ENCODE results near the gene WWTR1.

Gene WWTR1

DNA sequence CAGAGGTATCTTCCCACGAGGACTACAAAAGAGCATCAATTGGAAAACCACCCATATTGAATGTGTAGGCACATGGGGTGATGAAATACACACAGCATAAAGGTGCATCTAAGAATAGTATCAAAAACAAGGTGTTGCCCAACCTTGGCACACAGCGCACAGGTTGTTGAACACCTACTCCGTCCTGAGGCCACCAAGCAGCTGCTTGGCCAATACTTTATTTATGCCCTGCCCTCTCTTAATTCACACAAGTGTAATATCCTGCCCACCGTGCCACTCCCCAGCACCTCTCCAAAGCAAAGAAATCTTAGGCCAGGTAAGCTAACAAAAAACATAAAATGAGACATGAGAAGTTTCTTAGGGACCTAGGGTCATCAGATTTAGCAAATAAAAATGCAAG, 31.2 kb downstream of the WWTR1 start:
- no peak for DNase-seq (ENCODE audit: low read depth)
- H3K4me3 ChIP-seq (ENCODE audit: low read depth, low read length) = no peak overlapping the region
- no peak for TF ChIP-seq MYC (IDR thresholded peaks at IDR 0.05; ENCODE audit: low read depth, low read length)
- no peak for TF ChIP-seq POLR2A (IDR thresholded peaks at IDR 0.05; ENCODE audit: extremely low read depth, insufficient read length)
- TF ChIP-seq, protein P1, sequence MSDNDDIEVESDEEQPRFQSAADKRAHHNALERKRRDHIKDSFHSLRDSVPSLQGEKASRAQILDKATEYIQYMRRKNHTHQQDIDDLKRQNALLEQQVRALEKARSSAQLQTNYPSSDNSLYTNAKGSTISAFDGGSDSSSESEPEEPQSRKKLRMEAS (IDR thresholded peaks at IDR 0.05; ENCODE audit: low read depth, low read length) = no peak

DNA sequence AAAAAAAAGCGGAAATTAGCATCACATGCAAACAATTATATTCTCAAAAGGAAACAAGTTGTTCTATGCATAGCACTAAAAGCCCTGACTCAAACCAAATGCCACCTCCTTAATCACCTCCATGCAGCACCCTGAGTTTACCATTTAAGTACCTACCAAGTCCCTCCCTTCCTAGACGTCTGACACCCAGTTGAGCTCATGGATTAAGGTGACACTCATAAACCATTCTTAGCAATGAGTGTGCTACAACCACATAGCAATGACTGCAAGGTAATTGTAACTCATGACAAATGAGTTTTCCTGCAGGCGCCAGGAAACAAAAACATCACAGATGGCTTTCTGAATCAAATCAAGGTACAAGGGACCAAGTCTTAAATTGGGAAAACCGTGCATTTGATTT, 32.0 kb downstream of the WWTR1 start:
- no peak overlapping the region for H3K4me3 ChIP-seq (ENCODE audit: low read depth, low read length)
- DNase-seq (ENCODE audit: low read depth) = no peak
- TF ChIP-seq, protein P1 (IDR thresholded peaks at IDR 0.05; ENCODE audit: low read depth, low read length) = no peak
- no peak for TF ChIP-seq POLR2A (IDR thresholded peaks at IDR 0.05; ENCODE audit: extremely low read depth, insufficient read length)
- TF ChIP-seq, protein P2, sequence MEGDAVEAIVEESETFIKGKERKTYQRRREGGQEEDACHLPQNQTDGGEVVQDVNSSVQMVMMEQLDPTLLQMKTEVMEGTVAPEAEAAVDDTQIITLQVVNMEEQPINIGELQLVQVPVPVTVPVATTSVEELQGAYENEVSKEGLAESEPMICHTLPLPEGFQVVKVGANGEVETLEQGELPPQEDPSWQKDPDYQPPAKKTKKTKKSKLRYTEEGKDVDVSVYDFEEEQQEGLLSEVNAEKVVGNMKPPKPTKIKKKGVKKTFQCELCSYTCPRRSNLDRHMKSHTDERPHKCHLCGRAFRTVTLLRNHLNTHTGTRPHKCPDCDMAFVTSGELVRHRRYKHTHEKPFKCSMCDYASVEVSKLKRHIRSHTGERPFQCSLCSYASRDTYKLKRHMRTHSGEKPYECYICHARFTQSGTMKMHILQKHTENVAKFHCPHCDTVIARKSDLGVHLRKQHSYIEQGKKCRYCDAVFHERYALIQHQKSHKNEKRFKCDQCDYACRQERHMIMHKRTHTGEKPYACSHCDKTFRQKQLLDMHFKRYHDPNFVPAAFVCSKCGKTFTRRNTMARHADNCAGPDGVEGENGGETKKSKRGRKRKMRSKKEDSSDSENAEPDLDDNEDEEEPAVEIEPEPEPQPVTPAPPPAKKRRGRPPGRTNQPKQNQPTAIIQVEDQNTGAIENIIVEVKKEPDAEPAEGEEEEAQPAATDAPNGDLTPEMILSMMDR (IDR thresholded peaks at IDR 0.05; ENCODE audit: low read depth, low read length) = no peak

DNA sequence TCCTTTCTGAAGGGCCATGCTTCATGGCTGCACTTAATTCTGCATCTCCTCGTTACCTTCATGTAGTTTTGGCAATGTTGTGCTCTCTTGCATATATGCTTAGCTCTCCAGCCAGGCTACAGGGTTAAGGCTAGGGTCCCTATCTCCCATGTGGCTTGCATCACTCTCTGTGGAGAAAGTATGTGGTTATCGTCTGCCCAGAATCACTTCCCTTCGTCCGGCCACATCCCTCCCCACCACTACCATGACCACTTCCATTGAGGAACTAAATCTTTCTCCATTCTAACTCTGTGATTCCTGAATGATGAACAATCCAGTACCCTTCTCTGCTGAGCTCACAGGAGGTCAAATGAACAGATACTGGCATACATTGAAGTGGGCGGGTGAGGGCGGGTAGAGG, 34.0 kb downstream of the WWTR1 start:
- TF ChIP-seq POLR2A (IDR thresholded peaks at IDR 0.05; ENCODE audit: extremely low read depth, insufficient read length) (no peak), MYC (IDR thresholded peaks at IDR 0.05; ENCODE audit: low read depth, low read length) (no peak)
- TF ChIP-seq, protein P1 (IDR thresholded peaks at IDR 0.05; ENCODE audit: low read depth, low read length) = no peak
- TF ChIP-seq, protein P2 (IDR thresholded peaks at IDR 0.05; ENCODE audit: low read depth, low read length) = no peak
- DNase-seq (ENCODE audit: low read depth) = peak; percentile 80
- H3K4me3 ChIP-seq (ENCODE audit: low read depth, low read length) = no peak overlapping the region

DNA sequence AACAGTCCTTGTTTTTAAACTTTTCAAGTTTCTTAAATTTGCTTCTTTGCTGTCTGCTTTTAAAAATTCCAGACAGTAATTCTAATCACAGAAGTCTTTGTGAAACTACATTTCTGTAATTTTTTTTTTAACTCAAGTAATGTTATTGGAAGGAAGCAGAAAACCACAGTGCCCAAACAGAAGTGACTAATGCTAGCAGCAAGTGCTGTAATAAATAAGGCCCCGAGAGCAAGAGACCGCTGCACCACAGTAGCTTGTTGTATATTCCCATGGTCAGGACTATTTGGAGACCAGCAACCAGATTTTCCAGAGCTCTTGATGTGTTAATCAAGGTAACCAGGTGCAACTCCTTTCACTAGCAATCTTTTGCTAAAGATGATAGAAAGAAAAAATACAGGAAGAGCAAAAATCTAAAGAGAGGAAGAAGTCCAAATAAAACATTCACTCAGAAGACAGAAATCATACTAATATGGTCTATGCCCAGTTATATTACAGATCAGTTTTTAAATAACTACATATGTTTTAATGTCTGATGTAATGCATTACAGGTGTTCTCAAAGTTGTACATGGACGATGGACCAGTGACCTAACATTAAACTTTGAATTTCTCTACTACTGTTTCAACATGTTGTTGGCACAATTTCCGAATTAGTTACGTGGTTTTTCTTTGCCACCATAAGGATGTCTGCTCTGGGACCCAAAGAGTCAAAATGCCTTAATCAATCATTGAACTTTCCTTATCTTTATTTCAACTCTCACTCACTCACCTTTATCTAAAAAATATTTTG, 36.4 kb downstream of the WWTR1 start:
- TF ChIP-seq, protein P1 (IDR thresholded peaks at IDR 0.05; ENCODE audit: low read depth, low read length) = no peak
- H3K4me3 ChIP-seq (ENCODE audit: low read depth, low read length) = no peak overlapping the region
- peak; percentile 40 for DNase-seq (ENCODE audit: low read depth)

DNA sequence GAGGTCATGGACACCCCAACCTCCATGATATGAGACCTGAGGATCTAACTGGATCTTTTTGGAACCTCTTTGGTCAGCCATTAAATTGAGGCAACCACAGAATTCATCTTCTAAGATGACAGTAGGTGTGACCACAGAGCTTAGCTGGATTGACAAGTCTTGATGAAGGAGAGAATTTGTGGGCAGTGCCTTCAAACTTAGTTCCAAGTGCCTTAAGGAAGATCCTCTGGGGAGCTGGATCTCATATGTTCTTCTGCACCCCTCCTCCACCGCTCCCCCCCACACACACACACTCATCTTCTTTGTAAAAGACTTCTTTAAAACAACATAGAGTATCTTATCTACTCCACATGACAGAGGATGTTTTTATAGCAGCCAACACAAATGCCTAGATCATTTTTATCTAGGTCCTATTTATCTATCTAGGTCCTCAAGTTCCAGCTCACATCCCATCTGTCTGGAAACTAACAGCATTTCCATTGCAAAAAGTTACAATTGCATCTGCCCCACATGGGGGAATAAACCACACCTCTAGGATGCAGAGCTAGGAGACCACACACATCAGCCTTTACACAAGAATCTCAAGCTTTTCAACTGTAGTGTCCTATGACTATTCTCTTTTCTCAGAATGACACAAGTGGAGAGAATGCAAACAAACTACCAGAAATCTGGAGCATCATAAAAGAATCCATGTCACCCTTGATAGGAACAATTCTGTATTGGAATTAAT, 37.4 kb downstream of the WWTR1 start:
- H3K4me3 ChIP-seq (ENCODE audit: low read depth, low read length) = no peak overlapping the region
- DNase-seq (ENCODE audit: low read depth) = no peak
- TF ChIP-seq POLR2A (IDR thresholded peaks at IDR 0.05; ENCODE audit: extremely low read depth, insufficient read length) (no peak), MYC (IDR thresholded peaks at IDR 0.05; ENCODE audit: low read depth, low read length) (no peak)
- TF ChIP-seq, protein P1 (IDR thresholded peaks at IDR 0.05; ENCODE audit: low read depth, low read length) = no peak
- TF ChIP-seq, protein P2 (IDR thresholded peaks at IDR 0.05; ENCODE audit: low read depth, low read length) = no peak

DNA sequence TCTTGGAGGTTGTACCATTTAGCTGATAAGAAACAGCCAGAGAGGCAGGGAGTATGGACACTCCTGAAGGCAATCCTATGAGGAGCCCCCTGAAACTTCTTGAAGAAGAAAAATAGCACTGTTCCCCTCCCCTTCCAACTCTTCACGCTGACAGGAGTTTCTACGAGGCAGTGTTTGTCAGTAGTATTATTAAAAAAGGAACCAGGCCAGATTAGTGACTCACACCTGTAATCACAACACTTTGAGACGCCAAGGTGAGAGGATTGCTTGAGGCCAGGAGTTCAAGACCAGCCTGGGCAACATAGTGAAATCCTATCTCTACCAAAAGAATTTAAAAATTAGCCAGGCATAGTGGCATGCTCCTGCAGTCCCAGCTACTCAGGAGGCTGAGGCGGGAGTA, 38.7 kb downstream of the WWTR1 start:
- no peak for DNase-seq (ENCODE audit: low read depth)
- H3K4me3 ChIP-seq (ENCODE audit: low read depth, low read length) = no peak overlapping the region
- TF ChIP-seq, protein P2 (IDR thresholded peaks at IDR 0.05; ENCODE audit: low read depth, low read length) = no peak
- TF ChIP-seq POLR2A (IDR thresholded peaks at IDR 0.05; ENCODE audit: extremely low read depth, insufficient read length) = no peak
- TF ChIP-seq, protein P1 (IDR thresholded peaks at IDR 0.05; ENCODE audit: low read depth, low read length) = no peak
- TF ChIP-seq MYC (IDR thresholded peaks at IDR 0.05; ENCODE audit: low read depth, low read length) = no peak

All from NB4 (cell line).